Retina (tissue), 1 donor: ENCODE data around the gene CYSTM1.
"Not testable (repeated sequence)": the region's sequence is repeated elsewhere in the genome, so short reads cannot be mapped to it uniquely, and the experiment has no call there.

Experiments
- DNase-seq: peaks from one replicate; pipeline ENCODE4 v3.0.0-alpha.2; 2016

The CYSTM1 gene

DNA sequence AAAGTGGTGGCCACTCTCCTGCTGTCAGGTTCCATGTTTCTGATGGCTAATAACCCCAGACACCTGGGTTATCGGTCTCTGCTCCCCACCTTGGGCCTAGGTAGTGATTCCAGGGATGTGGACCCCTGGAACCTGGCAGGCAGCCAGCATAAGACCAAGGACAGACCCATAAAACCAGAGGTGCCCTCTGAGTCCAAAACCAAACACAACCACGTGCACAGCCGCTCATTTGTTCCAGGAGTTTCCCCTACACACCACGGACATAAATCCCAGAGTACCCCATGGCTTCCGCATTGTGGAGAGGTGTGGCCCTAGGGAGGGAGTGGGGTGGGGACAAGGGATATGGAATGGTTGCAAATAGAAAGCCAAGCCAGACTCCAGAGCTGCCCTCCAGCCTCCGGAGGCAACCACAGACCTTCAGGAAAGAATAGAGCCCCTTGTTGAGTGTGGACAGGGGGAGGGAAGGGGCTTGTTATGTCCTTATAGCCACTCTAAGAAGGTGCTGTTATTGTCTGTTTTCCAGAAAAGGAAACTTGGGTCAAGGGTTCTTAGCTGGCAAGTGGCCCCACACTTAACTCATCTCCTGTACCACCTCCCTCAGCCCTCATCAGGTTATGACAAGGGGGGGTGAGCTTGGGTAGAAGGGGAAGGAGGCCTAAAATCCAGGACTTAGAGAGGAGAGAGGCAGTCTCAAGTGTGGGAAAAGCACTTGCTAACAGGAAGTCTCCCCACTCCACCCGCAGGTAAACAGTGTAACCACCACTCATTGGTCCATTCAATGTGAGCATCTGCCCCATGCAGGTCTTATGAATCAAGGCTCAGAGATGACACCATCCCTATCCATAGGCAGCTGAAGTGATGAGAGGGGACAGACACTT, 23.6 kb upstream of the CYSTM1 start:
- no peak for DNase-seq

GRCh38 chr5:140152022-140152999, 22.7 kb upstream of the CYSTM1 start:
- peak; percentile 59 for DNase-seq

DNA sequence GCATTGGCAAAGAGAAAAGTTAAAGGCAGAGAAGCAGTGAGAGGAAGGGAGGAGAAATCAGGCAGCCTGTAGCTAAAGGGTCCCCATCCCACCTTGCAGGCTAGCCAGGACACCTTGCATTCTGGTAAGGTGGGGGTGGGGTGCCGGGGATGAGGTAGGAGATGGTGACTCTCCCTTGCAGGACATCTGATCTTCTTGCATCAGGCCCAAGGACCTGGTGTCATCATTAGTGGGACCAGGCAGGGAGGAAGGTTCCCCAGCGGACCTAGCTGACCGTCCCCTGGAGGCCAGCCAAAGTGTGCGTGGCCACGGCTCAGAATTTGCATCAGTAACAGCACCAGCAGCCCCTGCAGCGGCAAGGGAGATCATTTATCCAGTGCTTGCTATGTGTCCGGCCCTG, 21.7 kb upstream of the CYSTM1 start:
- no peak for DNase-seq

DNA sequence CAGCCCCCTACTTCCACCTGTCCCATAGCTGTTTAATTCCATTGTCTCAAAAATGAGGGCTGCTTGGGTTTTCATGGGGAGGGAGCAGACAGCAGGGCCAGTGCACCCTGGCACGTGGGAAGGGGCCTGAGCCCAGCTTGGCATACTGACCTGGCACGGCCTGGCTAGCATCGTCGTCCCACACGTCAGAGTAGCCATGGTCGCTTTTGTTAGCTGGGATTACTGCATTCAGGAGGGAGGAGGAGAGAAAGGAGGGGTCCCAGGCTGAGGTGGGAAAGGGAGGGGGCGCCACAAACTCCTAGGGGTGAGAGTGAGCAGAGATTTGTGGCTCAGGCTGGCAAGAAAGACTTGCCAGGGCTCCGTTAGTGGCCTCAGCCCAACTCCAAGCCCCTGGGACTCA, 21.1 kb upstream of the CYSTM1 start:
- no peak for DNase-seq

GRCh38 chr5:140154710-140155381, 20.1 kb upstream of the CYSTM1 start:
- not testable (repeated sequence) for DNase-seq

DNA sequence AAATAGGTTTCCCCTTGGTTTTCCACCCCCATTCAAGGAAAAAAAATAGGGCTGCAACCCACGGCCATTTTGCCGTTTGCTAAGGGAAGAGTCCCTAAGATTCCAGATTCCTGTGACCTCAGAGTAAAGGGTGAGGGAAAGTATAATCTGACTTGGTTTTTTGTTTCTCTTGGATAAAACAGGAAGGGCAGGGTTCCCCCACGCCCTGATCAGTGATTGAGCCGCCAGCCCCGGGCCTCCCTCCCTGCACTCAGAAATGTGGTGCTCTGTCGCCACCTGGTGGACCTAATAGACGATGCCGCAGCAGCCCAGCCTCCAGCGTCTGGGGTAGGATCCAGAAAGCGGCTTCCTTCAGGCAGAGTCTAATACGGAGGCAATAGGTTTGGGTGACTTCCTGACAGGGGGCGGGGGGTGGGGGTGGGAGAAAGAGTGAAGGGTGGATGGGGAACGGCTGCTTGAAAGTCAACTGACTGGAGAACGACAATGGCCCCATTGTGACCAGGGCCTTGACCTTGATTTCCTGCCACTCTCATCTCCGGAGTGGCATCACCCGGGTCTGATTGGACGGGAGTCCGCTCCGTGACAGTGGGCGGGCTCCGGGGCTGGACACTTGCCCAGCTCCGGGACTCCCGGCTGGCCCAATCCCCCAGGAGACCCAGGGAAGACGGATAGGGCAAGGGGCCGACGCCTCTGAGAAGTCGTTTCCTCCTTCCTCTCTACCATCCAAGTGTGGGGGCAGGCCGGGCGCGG, 17.8 kb upstream of the CYSTM1 start:
- DNase-seq = peak; percentile 89

DNA sequence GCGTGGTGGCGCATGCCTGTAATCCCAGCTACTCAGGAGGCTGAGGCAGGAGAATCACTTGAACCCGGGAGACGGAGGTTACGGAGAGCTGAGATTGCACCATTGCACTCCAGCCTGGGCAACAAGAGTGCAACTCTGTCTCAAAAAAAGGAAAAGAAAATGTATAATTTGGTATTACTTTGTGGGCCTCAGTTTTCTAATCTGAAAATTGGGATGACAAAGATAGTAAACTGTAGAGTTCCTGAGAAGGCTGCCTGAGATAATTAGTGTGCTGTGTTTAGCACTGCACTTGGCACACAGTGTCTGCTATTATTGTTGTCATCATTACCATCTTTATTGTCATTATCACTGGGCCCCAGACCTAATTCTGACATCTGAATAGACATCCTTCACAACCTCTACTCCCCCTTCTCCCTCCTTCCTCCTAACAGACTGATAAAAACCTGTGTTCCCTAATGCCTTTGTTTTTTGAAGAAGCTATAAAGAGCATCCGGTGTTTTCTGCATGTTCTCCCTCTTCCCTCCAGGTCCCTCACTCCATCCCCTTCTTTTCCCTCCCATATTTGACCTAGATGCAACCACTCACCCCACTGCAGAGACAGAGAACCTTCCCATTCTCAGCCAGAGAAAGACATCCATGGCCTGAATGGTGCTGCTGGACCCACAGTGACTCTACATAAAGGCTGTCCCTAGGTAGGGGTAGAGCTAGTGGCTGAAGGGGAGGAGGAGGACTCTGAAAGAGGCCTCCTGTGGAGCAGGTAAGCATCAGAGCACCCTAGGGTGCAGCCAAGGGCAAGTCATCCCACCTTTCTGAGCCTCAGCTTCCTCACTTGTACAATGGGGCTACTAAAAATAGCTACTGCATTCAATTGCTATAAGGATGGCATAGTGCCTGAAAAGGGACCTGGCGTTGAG, 15.7 kb upstream of the CYSTM1 start:
- DNase-seq = no peak

DNA sequence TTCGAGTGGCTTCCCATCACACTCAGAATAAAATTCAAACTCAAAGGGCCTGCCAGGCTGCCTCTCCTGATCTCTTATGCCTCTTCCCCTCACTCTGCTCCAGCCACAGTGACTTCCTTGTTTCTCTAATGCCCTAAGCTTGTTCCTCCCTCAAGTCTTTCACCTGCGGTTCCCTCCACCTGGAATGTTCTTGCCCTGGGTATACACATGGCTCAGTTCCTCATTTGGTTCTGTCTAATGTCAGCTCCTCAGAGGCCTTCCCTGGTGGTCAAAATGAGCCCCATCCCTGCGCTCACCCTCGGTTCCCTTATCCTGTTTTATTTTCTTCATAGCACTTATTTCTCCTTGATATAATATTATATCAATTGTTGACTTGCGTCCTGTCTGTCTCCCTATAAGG, 12.7 kb upstream of the CYSTM1 start:
- DNase-seq = no peak

DNA sequence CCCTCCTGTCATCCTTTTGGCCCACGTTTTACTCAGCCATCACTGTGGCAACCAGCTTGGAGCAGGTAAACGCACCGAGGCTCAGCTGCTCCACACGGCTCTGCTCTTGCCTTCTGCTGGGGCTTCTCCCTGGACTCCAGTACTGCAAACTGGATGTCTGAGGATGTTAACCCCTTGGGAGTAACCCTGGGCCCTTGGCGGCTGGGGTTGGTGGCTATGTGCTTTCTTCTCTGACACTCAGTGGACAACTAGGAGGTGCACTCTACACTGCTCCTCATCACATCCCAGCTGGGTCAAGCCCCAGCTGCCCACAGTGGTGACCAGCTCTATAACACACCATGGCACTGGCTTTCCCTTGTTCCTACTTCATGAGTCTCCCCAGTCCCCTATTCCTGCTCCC, 12.2 kb upstream of the CYSTM1 start:
- DNase-seq = no peak

DNA sequence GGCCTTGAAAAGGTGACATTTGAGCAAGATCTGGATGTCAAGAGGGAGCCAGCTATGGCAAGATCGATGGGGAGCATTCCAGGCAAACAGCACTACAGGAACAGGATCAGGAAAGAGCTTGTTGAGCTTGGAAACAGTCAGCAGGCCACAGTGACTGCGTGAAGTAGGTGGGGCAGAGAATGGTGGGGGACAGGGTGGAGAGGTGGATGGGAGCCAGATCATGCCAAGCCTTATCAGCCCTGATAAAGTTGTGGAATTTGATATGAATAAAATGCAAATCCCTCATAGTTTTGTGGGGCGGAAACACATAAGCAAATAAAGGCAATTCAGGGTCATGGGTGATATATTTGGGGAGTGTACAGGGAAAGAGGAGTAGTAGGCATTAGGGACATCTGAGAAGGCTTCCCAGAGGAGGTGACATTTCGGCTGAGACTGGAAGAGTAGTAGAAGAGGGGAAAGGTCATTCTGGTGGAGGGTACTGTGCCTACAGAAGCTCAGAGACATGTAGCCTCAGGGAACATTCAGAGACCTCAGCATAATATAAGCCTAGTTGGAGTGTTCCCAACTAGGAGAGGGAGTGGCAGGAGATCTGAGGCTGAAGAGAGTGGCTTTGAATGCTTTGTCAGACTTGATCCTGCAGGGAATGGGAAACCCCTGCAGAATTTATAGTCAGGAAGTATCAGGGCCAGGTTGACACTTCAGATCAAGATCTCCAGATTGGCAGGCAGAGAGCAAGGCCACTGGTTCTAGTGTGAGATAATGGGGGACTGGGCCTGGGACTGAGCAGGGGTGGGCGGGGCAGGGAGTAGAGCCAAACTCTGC, 9.7 kb upstream of the CYSTM1 start:
- DNase-seq = no peak

DNA sequence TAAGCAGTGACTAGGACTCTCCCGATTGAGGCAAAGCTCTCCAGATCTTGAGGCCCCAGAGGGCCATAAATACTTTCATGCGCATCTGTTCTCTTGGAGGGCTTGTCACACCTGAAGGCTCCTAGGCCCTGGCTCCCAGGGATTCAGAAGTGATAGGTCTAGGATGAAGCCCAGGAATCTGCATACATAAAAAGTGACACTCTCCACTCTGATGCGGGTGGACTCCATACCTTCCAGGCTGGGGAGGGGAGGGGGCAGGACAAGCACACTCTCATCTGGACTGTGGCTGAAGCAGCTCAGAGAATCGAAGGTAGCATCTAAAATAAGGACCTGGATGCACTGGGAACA, 9.1 kb upstream of the CYSTM1 start:
- no peak for DNase-seq

DNA sequence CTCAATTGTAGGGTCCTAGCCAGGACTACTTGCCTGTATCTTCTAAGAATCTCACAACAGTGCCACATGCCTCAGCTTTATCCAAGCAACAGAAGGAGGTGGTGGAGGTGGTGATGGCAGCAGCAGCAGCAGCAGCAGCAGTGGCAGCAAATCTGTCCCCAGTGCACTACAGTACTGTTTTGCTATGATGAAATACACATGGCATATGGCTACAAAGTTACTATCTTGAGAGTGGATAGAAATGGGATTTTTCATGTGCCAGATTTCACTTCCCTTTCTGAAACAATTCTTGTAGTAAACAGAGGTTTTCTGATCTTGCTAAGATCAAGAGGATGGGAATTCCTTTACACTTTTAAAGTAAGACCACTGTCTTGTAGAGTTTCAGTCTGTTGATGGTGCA, 8.1 kb upstream of the CYSTM1 start:
- no peak for DNase-seq

- DNase-seq = no peak
These were observed 6.6 kb upstream of the CYSTM1 start for GRCh38 chr5:140168371-140168770.

GRCh38 chr5:140169410-140169809, 5.6 kb upstream of the CYSTM1 start:
- DNase-seq = no peak

DNA sequence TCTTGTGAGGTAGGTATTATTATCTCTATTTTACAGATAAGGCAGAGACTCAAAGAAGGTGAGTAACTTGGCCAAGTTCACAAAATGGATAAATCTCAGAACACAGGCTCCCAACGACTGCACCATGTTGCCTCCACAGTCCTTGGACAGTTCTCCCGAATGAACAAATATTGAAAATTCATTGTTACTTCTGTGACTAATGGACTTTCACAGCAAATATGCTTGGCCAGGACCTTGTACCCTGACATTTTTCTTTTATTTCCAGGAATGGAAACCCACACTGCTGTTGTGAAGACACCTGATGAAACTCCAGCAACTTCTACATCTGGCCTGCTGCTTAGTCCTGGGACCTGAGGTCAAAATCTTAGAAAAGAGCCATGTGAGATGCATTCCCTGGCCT, 2.5 kb upstream of the CYSTM1 start:
- no peak for DNase-seq

DNA sequence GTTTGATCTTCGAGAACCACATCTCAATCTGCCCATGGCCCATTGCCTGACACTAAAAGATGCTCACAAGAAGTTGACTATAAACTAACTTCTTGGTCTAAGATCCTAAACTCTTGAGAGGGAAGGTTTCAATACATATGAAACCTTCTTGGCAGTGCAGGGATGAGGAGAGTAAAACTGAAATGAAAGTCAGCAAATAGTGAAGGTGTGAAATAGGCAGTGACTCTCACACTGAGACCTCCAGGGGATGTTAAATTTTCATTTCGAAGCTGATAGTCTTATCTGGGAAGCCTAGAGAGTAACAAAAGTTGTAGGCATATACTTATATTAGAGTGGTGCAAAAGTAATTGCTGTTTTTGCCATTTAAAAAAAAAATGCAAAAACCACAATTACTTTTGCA, 974 bp upstream of the CYSTM1 start:
- no peak for DNase-seq

DNA sequence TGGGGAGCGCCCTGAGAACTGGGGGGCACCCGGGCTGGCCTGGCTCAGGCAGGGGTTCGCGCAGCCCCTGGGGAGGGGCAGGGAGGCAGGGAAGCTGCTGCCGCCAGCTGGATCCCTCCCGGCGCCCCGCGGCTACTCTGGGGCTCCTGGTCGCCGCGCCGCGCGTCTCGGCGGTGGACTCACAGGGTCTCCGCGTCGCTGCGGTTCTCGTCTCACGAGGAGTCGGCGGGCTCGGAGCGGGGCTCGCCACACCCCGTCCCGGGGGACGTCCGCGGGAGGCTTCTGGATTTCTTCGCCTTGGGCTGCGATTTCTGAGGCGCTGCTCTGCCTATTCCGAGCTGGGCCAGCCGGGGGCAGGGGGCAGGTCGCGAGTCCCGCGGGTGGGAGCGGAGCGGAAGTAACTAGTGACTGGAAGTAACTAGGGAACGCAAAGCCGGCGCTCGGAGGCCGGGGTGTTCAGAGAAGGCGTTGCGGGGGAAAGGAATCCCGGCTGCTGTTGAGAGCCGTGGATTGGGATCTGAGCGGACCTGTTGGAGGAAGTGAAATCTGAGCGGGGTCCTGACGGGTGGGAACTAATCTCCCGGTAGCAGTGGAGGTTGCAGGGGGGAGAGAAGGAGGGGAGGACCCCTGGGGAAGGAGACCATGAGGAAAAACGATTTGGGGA, 511 bp downstream of the CYSTM1 start:
- DNase-seq = peak; percentile 92

GRCh38 chr5:140176031-140176387, 1.0 kb downstream of the CYSTM1 start:
- no peak for DNase-seq

- no peak for DNase-seq
These were observed 3.1 kb downstream of the CYSTM1 start for GRCh38 chr5:140178086-140178410.

- DNase-seq = no peak
These were observed 3.6 kb downstream of the CYSTM1 start for GRCh38 chr5:140178482-140179116.
